ENCODE results near the gene IMPG1. TPM values are rescaled to one million over a fixed set of nuclear protein-coding genes. Genes with fewer than 3 reads are reported as not detected.

Gene IMPG1
- total RNA-seq, 4 donors from 2014 or later = not detected

GRCh38 chr6:76004202-76004601, 68.3 kb downstream of the IMPG1 start:
- H3K4me1 ChIP-seq = no peaks in the 10 kb centered on the region
- no peak overlapping the region for H3K27ac ChIP-seq (replicated peaks in 1 of 4)
- H3K9me3 ChIP-seq = no peaks in the 10 kb centered on the region
- no peak for DNase-seq (ENCODE audit: extremely low spot score)
- intact Hi-C loops (cut with DNase I) = no loop called here
- no peaks in the 10 kb centered on the region for H3K27me3 ChIP-seq
- WGBS = 82% methylated on average over 2 of the region's 2 CpGs
- no peak overlapping the region for H3K4me3 ChIP-seq
- no peaks in the 10 kb centered on the region for H3K36me3 ChIP-seq
- TF ChIP-seq POLR2AphosphoS5 (IDR thresholded peaks at IDR 0.05) (no peak), POLR2A (IDR thresholded peaks at IDR 0.05; ENCODE audit: low read depth) (no peak), CTCF (IDR thresholded peaks at IDR 0.05) (no peak), EP300 (IDR thresholded peaks at IDR 0.05) (no peak)

GRCh38 chr6:76003686-76004085, 68.8 kb downstream of the IMPG1 start:
- Histone ChIP-seq H3K27ac (replicated peaks in 1 of 4) (no peak overlapping the region), H3K36me3 (no peaks in the 10 kb centered on the region), H3K4me3 (no peak overlapping the region), H3K9me3 (no peaks in the 10 kb centered on the region), H3K27me3 (no peaks in the 10 kb centered on the region), H3K4me1 (no peaks in the 10 kb centered on the region)
- intact Hi-C loops (cut with DNase I) = no loop called here
- WGBS = 43% methylated on average over 2 of the region's 2 CpGs
- no peak for TF ChIP-seq POLR2AphosphoS5 (IDR thresholded peaks at IDR 0.05)
- no peak for DNase-seq (ENCODE audit: extremely low spot score)

GRCh38 chr6:76003113-76003512, 69.3 kb downstream of the IMPG1 start:
- Histone ChIP-seq H3K4me1 (no peaks in the 10 kb centered on the region), H3K4me3 (no peak overlapping the region), H3K27ac (replicated peaks in 1 of 4) (no peak overlapping the region), H3K27me3 (no peaks in the 10 kb centered on the region), H3K9me3 (no peaks in the 10 kb centered on the region), H3K36me3 (no peaks in the 10 kb centered on the region)
- WGBS = 90% methylated on average over 1 of the region's 1 CpG
- intact Hi-C loops (cut with DNase I) = no loop called here
- DNase-seq (ENCODE audit: extremely low spot score) = no peak
- no peak for TF ChIP-seq CTCF (IDR thresholded peaks at IDR 0.05)
- TF ChIP-seq POLR2AphosphoS5 (IDR thresholded peaks at IDR 0.05) = no peak
- no peak for TF ChIP-seq POLR2A (IDR thresholded peaks at IDR 0.05; ENCODE audit: low read depth)

- Histone ChIP-seq H3K9me3 (no peaks in the 10 kb centered on the region), H3K27me3 (no peaks in the 10 kb centered on the region), H3K4me1 (no peaks in the 10 kb centered on the region), H3K4me3 (no peak overlapping the region), H3K36me3 (no peaks in the 10 kb centered on the region), H3K27ac (replicated peaks in 1 of 4) (no peak overlapping the region)
- WGBS = 92% methylated on average over 5 of the region's 5 CpGs
- intact Hi-C loops (cut with DNase I) = no loop called here
- no peak for TF ChIP-seq CTCF (IDR thresholded peaks at IDR 0.05)
- no peak for DNase-seq (ENCODE audit: extremely low spot score)
Observed at GRCh38 chr6:76000629-76001028, 71.8 kb downstream of the IMPG1 start.

GRCh38 chr6:75997696-75998095, 74.8 kb downstream of the IMPG1 start:
- no peaks in the 10 kb centered on the region for H3K36me3 ChIP-seq
- intact Hi-C loops (cut with DNase I) = no loop called here
- no peaks in the 10 kb centered on the region for H3K4me1 ChIP-seq
- H3K27me3 ChIP-seq = no peaks in the 10 kb centered on the region
- H3K4me3 ChIP-seq = no peak overlapping the region
- no peaks in the 10 kb centered on the region for H3K9me3 ChIP-seq
- DNase-seq (ENCODE audit: extremely low spot score) = no peak
- 46% methylated on average over 3 of the region's 3 CpGs for WGBS
- no peak for TF ChIP-seq CTCF (IDR thresholded peaks at IDR 0.05)
- no peak for TF ChIP-seq POLR2A (IDR thresholded peaks at IDR 0.05; ENCODE audit: low read depth)
- TF ChIP-seq EP300 (IDR thresholded peaks at IDR 0.05) = no peak
- TF ChIP-seq POLR2AphosphoS5 (IDR thresholded peaks at IDR 0.05) = no peak
- H3K27ac ChIP-seq (replicated peaks in 1 of 4) = no peak overlapping the region
